ENCODE results near the gene BTBD19. TPM values are rescaled to one million over a fixed set of nuclear protein-coding genes. Genes with fewer than 3 reads are reported as not detected.

Gene BTBD19
- total RNA-seq, result 3.9 and 10.1 TPM in 2 replicates

GRCh38 chr1:44808063-44808937 is at the start of gene BTBD19:
TSS of gene BTBD19 (plus strand) at chr1:44808523. CDS start at chr1:44808821, 298 bp downstream.

GRCh38 chr1:44775078-44775929 is 33.0 kb upstream of the BTBD19 start, which contains the start of gene RPS8:
TSS of gene RPS8 (plus strand) at chr1:44775540. CDS start at chr1:44775597, 57 bp downstream.

GRCh38 chr1:44788120-44788860 is 20.0 kb upstream of the BTBD19 start, which contains the start of gene BEST4:
TSS of gene BEST4 (minus strand) at chr1:44788170. CDS start at chr1:44787705, 465 bp downstream.

GRCh38 chr1:44799770-44800584 is 8.3 kb upstream of the BTBD19 start, which contains the start of gene PLK3:
TSS of gene PLK3 (plus strand) at chr1:44800377. CDS start at chr1:44800464, 87 bp downstream.

GRCh38 chr1:44806704-44807363 is 1.5 kb upstream of the BTBD19 start, which contains the start of gene DYNLT4:
TSS of gene DYNLT4 (minus strand) at chr1:44807351. CDS start at chr1:44806668, 683 bp downstream.

GRCh38 chr1:44842862-44843655 is 34.7 kb downstream of the BTBD19 start, which contains the start of gene PTCH2:
TSS of gene PTCH2 (minus strand) at chr1:44843253. CDS start at chr1:44842932, 321 bp downstream.

Other genes with a start within 250 kb of the BTBD19 start
- 6.3 and 8.6 TPM in 2 replicates for gene TMEM53, start 134.0 kb upstream of the BTBD19 start, total RNA-seq
- gene ARMH1, start 133.8 kb upstream of the BTBD19 start, total RNA-seq, result 1.3 and 5.0 TPM in 2 replicates
- gene RNU5D-1, start 77.4 kb upstream of the BTBD19 start, total RNA-seq, result not detected in 2 replicates
- gene KIF2C, start 68.7 kb upstream of the BTBD19 start, total RNA-seq, result 2.2 and 52.5 TPM in 2 replicates
- gene RPS8, start 33.0 kb upstream of the BTBD19 start, total RNA-seq, result 1,101 and 2,066 TPM in 2 replicates
- gene BEST4, start 20.4 kb upstream of the BTBD19 start, total RNA-seq, result 0.33 TPM in 1 of 2 replicates, not detected in the other
- 14.4 and 32.7 TPM in 2 replicates for gene PLK3, start 8.1 kb upstream of the BTBD19 start, total RNA-seq
- gene DYNLT4, start 1.2 kb upstream of the BTBD19 start, total RNA-seq, result not detected in 2 replicates
- 0.33 and 0.73 TPM in 2 replicates for gene PTCH2, start 34.7 kb downstream of the BTBD19 start, total RNA-seq
- gene EIF2B3, start 178.1 kb downstream of the BTBD19 start, total RNA-seq, result 32.6 and 62.1 TPM in 2 replicates
- 36.6 and 48.6 TPM in 2 replicates for gene HECTD3, start 202.8 kb downstream of the BTBD19 start, total RNA-seq
- 193 and 219 TPM in 2 replicates for gene UROD, start 203.7 kb downstream of the BTBD19 start, total RNA-seq

All from smooth muscle cell of trachea (primary cell).